A673 (cell line): ENCODE data around the gene CLEC2A. TPM values are rescaled to one million over a fixed set of nuclear protein-coding genes. Genes with fewer than 3 reads are reported as not detected.
"Not testable (repeated sequence)": the region's sequence is repeated elsewhere in the genome, so short reads cannot be mapped to it uniquely, and the experiment has no call there.

Source experiments
- BruUV-seq: library from RNA; stranded (reverse); fragments of 400-500 nt; replicated peaks from 2 replicates; lab custom pipeline; 2021; lab: Mats Ljungman, UMichigan
- CTCF ChIA-PET: fragments of 300-600 bp; sonication (Branson Sonifier 250); formaldehyde crosslinking; loops from one replicate; lab custom pipeline; 2022; ENCODE audit warnings: antibody characterized with exemption; lab: Charles Lee
- POLR2A ChIA-PET: fragments of 300-600 bp; sonication (Branson Sonifier 250); formaldehyde crosslinking; loops from one replicate; lab custom pipeline; 2022; ENCODE audit warnings: antibody characterized with exemption; ENCODE audit not compliant: low non-redundant PET; lab: Charles Lee
- DNase-seq: peaks from one replicate; pipeline ENCODE4 v3.0.0-alpha.2; 2015; ENCODE audit warnings: low spot score
- H3K27ac ChIP-seq: fragments of 200-600 bp; sonication (generic); 2 replicates; pipeline ENCODE4 v1.5.1; 2016; ENCODE audit warnings: mixed run types, low read depth, mild to moderate bottlenecking, mixed read lengths, antibody characterized with exemption, low read length; ENCODE audit not compliant: poor library complexity, severe bottlenecking
- H3K27me3 ChIP-seq: fragments of 200-600 bp; sonication (generic); replicated peaks from 2 replicates; pipeline ENCODE4 v1.6.1; 2017; ENCODE audit warnings: mixed run types, low read depth, mild to moderate bottlenecking, mixed read lengths, antibody characterized with exemption, low read length; ENCODE audit not compliant: insufficient read depth, poor library complexity
- H3K36me3 ChIP-seq: fragments of 200-600 bp; sonication (generic); 2 replicates; pipeline ENCODE4 v1.6.1; 2016; ENCODE audit warnings: mixed run types, mild to moderate bottlenecking, mixed read lengths, antibody characterized with exemption, low read length; ENCODE audit not compliant: insufficient read depth, poor library complexity, severe bottlenecking
- H3K4me1 ChIP-seq: fragments of 200-600 bp; sonication (generic); 2 replicates; pipeline ENCODE4 v1.6.1; 2017; ENCODE audit warnings: mixed run types, mild to moderate bottlenecking, mixed read lengths, antibody characterized with exemption, low read length; ENCODE audit not compliant: insufficient read depth, poor library complexity, severe bottlenecking
- H3K4me3 ChIP-seq: fragments of 200-600 bp; sonication (generic); 2 replicates; pipeline ENCODE4 v1.5.1; 2016; ENCODE audit warnings: low read depth, mixed run types, mild to moderate bottlenecking, mixed read lengths, low read length; ENCODE audit not compliant: poor library complexity, severe bottlenecking
- H3K9me3 ChIP-seq: fragments of 200-600 bp; sonication (generic); 2 replicates; pipeline ENCODE4 v1.6.1; 2016; ENCODE audit warnings: mixed run types, low read depth, mild to moderate bottlenecking, mixed read lengths, antibody characterized with exemption, low read length; ENCODE audit not compliant: poor library complexity, severe bottlenecking
- CTCF ChIP-seq: fragments of 300-800, 200-600 bp; sonication (generic); conservative IDR thresholded peaks from 2 replicates; pipeline ENCODE4 v1.5.1; 2017; ENCODE audit warnings: low read depth, mild to moderate bottlenecking, antibody characterized with exemption, low read length, moderate library complexity, mixed read lengths
- EZH2 ChIP-seq: fragments of 200-600 bp; sonication (generic); IDR thresholded peaks from 2 replicates; pipeline ENCODE4 v1.6.1; 2017; ENCODE audit warnings: borderline replicate concordance, low read depth, mild to moderate bottlenecking, mixed read lengths, antibody characterized with exemption, low read length; ENCODE audit not compliant: poor library complexity, severe bottlenecking
- intact Hi-C: fragments of 100-400 bp; cut with micrococcal nuclease; formaldehyde crosslinking; loops from one replicate; pipeline ENCODE4 v1.10.0; 2022; ENCODE audit not compliant: unreplicated experiment
- total RNA-seq: library from RNA; stranded (reverse); gene quantifications from 2 replicates; pipeline ENCODE4 v1.2.3, GENCODE V29; 2021

Gene CLEC2A
- total RNA-seq, 1 experiment from 2014 or later = not detected

DNA sequence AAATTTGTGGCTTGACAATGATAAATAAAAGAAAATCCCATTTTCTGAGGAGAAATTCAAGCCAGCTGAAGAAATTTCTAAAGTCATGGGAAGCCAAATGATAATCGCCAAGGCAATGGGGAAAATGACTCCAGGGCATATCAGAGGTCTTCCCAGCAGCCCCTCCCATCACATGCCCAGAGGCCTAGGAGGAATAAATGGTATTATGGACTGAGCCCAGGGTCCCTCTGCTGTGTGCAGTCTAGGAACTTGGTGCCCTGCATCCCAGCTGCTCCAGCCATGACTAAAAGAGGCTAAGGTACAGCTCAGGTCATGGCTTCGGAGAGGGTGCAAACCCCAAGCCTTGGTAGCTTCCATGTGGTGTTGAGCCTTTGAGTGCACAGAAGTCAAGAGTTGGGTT is 43.4 kb upstream of the CLEC2A start:
- TF ChIP-seq CTCF (no peak), EZH2 (no peak)
- no peak overlapping the region for H3K27ac ChIP-seq
- H3K9me3 ChIP-seq = no peaks in the 10 kb centered on the region
- no peak overlapping the region for H3K4me3 ChIP-seq
- no peak for DNase-seq
- CTCF ChIA-PET = no interaction called here
- no peaks in the 10 kb centered on the region for H3K4me1 ChIP-seq
- POLR2A ChIA-PET = no interaction called here
- peaks cover 15% of the 10 kb centered on the region for H3K27me3 ChIP-seq
- intact Hi-C loops = no loop called here
- H3K36me3 ChIP-seq = no peaks in the 10 kb centered on the region
- BruUV-seq = no TSS peak

DNA sequence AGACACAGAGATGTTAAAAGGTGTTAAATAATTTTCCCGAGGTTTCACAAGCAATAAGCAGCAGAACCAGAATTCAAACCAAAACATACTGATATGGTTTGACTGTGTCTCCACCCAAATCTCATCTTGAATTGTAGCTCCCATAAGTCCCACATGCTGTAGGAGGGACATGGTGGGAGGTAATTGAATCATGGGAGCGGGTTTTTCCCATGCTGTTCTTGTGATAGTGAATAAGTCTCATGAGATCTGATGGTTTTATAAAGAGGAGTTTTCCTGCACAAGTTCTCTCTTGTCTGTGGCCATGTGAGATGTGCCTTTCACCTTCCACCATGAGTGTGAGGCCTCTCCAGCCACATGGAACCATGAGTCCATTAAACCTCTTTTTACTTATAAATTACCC is 42.6 kb upstream of the CLEC2A start:
- H3K4me3 ChIP-seq, DNase-seq, CTCF ChIA-PET, POLR2A ChIA-PET, H3K4me1 ChIP-seq, H3K9me3 ChIP-seq, intact Hi-C loops, H3K27ac ChIP-seq, H3K36me3 ChIP-seq, BruUV-seq: not testable (repeated sequence)
- H3K27me3 ChIP-seq = peaks cover 13% of the 10 kb centered on the region

GRCh38 chr12:9973949-9974348 is 41.8 kb upstream of the CLEC2A start:
- H3K4me3 ChIP-seq = no peak overlapping the region
- BruUV-seq = no TSS peak
- POLR2A ChIA-PET = no interaction called here
- no peaks in the 10 kb centered on the region for H3K36me3 ChIP-seq
- intact Hi-C loops = no loop called here
- H3K27ac ChIP-seq = no peak overlapping the region
- TF ChIP-seq CTCF = no peak
- no peak for TF ChIP-seq EZH2
- peaks cover 7% of the 10 kb centered on the region for H3K27me3 ChIP-seq
- CTCF ChIA-PET = no interaction called here
- DNase-seq = no peak
- H3K4me1 ChIP-seq = no peaks in the 10 kb centered on the region
- no peaks in the 10 kb centered on the region for H3K9me3 ChIP-seq

- no peak within 1 kb of the TSS for H3K27ac ChIP-seq
- ChIA-PET CTCF (interaction anchor here (0.6 kb wide), 1 partner anchor 138 kb away, joined by 6 read pairs; no protein-coding TSS in a partner anchor), POLR2A (no interaction called here)
- DNase-seq = no peak
- peaks cover 7% of the 10 kb centered on the region for H3K27me3 ChIP-seq
- no peak within 1 kb of the TSS for H3K4me3 ChIP-seq
- no TSS peak for BruUV-seq
- no peaks in the 10 kb centered on the region for H3K9me3 ChIP-seq
- no peaks in the 10 kb centered on the region for H3K36me3 ChIP-seq
- intact Hi-C loops = no loop called here
- no peak for TF ChIP-seq EZH2
- no peak for TF ChIP-seq CTCF
- no peaks in the 10 kb centered on the region for H3K4me1 ChIP-seq
These were observed 39.0 kb upstream of the CLEC2A start, which contains the start of gene CLEC12A for GRCh38 chr12:9971181-9971580. CLEC12A (plus strand) TSS chr12:9971409; CDS start chr12:9971597, 188 bp downstream.
